Stimulated activated CD8-positive, alpha-beta memory T cell treated with anti-CD3 and anti-CD28 coated beads, Interleukin-12 subunit alpha, Interleukin-12 subunit beta, amount 100 ng/mL, for 24 hours (primary cell): Measurements from ENCODE around the gene KLHL11.
"Not testable (repeated sequence)": the region's sequence is repeated elsewhere in the genome, so short reads cannot be mapped to it uniquely, and the experiment has no call there.

Experiments
- DNase-seq: peaks from one replicate; pipeline ENCODE4 v3.0.0-alpha.2; 2020; ENCODE audit errors: extremely low read depth

The KLHL11 gene

DNA sequence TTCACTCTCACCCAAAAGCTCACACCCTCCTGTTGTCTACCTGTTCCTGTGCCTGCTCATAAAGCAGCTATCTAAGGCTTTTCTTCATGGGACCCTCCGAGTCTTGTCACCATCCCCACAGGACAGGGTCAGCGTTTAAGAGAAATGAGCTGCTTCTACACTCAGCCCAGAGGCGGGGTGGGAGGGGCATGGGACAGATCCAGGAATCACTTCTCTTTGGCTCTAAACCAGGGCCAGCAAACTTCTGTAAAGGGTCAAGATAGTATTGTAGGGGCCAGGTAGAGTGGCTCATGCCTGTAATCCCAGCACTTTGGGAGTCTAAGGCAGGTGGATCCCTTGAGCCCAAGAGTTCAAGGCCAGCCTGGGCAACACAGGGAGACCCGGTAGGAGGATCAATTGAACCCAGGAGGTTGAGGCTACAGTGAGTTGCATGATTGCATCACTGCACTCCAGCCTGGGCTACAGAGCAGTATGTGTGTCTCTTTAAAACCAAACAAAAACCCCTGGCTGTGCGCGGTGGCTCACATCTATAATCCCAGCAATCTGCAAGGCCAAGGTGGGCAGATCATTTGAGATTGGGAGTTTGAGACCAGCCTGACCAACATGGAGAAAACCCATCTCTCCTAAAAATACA is 23.2 kb upstream of the KLHL11 start:
- DNase-seq = no peak

DNA sequence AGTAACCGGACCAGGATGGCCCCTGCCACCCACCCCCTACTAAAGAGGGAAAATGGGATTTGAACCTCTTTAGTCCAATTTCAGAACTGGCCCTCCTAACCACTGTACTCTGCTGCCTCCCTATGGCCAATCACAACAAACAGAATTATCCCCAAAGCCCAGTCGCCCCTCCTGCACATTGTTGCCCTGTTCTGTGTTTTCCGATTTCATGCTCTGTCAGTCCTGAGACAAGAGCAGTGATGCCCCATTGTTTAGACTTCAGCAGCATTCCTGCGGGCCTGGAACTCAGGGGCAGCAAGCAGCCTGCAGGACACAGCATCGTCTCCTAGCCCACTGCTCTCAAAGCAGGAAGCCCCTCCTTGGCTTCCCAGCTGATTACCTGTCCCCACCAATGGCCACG is 20.5 kb upstream of the KLHL11 start:
- no peak for DNase-seq

DNA sequence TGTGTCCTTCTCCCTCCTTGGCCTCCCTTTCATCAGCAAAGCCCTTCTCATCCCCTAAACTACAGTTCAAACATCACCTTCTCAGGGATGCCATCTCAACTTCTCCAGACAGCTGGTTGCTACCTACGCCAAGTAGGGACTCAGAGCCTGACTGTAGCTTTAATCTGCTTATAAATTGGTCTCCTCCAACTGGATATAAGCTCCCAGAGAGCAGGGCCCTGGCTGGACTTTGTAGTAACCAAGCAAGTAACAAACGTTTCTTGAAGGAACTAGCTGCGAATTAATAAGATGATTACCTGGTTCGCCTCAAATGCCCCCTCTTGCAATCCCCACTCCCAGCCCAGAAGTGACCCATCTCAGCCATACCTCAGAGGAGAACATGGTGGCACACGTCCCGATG is 17.5 kb upstream of the KLHL11 start:
- no peak for DNase-seq

DNA sequence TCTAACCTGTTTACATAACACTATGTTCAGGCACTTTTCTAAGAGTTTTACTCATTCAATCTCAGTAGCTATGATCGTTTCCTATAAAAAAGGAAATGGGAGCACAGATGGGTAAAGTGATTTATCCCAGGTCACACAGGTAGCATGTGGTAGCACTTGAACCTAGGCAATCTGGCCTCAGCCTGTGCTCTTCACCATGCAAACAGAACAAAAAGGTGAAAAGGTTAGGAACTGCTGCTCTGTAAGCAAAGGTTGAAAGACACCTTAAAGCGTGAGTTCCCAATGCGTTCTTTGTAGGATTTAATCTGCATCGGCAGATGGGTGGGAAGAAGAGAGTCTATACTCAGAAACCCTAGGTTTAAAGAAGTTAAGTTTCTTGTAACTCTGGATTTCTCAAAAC is 14.9 kb upstream of the KLHL11 start:
- DNase-seq = no peak

DNA sequence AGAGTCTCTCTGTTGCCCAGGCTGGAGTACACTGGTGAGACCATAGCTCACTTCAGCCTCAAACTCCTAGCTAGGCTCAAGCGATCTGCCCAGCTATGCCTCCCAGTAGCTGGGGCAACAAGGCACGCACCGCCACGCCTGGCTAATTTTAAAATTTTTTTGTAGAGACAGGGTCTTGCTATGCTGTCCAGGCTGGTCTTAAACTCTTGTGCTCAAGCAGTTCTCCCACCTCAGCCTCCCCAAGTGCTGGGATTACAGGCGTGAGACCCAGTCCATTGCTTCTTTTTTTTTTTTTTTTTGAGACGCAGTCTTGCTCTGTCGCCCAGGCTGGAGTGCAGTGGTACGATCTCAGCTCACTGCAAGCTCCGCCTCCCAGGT is 9.1 kb upstream of the KLHL11 start:
- not testable (repeated sequence) for DNase-seq

DNA sequence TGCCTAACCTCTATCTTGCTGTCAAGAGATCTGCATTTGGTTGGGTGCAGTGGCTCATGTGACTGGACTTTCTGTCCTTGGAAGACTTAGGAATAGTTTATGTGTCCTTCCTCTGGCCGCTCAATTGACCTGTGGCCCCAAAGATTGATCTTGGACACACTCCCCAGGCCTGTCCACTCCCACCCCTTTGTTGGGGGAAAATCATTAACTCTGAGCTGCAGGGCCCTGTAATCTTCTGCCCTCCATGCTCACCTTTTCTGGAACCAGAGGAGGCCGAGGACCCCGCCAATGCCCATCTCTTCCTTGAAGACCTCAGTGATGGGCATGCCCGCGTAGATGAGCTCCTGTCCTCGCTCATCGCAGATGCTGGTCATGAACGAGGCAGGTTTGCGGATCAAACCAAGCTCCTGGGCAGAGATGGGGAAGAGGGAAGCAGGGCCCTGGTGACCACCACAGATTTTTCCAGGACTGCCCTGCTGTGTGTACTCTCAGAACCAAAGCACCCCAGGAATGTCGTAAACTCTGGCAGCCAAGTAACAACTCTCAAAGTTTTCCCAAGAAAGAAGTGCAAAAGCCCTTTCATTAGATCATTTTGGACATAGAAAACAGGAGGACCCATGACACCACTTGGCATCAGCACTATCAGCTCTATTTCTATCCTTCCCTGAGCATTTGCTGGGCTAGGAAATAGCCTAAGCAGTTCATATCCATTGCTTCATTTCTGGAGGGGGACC is 8.5 kb upstream of the KLHL11 start:
- no peak for DNase-seq

DNA sequence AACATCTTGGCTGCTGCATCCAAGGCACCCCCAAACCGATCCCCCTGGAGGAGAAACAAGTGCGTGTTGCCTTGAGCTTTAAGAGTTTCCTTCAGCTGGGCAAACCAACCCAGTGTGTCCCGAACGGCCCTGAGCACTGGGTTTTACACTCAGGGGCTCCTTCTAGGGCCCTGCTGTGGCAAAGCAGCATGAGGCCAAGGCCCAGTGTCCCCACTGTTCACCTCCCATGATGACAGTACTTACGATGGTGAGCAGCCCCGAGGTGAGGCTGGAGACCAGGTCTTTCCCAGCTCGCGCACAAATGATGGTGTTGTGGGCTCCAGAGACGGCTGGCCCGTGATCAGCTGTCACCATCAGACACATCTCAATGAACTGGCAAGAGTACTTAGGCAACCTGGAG is 6.6 kb upstream of the KLHL11 start:
- DNase-seq = no peak

DNA sequence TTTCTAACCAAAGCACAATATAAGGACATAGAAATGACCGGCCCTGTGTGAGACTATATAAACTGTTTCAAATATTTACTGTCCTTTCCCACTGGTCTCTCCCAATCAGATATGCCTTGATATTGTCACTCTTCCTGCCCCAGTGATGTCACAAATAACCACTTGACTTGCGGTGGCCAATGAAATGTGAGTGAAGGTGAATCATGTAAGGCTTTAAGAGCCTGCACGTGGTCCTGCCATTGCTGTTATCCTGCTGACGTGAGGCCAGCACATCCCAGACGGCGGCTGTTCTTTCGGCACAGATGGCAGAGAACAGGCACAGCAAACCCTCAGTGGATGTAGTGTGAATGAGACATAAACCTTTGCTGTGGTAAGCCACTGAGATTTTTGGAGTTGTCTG is 5.4 kb upstream of the KLHL11 start:
- DNase-seq = no peak

DNA sequence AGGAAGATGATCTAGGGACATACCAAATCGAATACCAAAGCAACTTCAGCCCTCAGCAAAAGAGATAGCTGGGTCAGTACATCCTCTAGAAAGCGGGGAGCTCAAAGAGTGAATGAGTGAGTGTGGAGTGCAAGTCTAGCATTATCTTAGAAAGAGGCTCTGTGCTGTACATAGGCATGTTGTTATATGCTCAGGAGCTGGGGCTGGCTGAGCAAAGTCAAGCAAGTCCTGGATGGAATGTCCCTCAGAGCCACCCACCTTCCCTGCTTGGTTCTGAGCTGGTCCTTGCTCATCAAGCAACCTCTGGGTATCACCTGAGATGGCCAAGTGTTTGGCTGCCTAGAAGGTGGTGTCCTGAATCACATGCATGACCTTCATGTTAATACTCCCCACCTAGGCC is 4.9 kb upstream of the KLHL11 start:
- DNase-seq = no peak

DNA sequence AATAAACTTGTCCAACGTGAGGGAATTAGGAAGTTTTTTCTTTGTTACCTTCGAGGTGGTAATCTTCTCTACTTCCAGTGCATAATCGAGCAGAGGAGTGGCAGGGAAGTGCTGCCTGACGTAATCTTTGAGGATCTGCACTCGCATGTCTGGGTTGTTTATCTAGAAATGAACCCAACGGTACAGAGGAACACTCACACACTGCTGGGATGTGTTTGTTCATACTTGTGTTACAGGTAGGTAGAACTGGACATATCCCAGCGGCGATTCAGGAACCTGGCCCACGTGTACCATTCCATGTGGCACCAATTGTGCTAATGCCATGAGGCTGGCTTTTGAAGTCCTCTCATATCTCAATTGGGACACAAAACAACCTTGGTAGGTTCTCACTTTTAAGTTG is 4.2 kb upstream of the KLHL11 start:
- DNase-seq = no peak

DNA sequence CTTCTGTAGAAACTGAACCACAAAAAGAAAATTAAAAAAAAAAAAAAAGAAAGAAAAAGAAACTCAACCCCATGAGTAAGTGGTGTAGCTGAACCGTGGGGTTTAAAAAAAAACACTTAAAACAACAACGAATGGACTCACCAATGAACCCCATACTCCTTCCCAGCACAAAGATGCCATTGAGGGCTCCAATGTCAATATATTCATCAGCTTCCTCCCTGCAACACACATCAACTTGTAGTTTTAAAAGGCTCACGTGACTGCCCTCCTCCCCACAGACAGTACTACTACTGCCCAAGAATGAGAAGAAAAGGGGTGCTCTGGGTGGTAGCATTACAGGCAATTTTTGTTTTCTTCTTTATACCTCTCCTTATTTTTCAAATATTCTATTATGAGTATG is 3.3 kb upstream of the KLHL11 start:
- no peak for DNase-seq

DNA sequence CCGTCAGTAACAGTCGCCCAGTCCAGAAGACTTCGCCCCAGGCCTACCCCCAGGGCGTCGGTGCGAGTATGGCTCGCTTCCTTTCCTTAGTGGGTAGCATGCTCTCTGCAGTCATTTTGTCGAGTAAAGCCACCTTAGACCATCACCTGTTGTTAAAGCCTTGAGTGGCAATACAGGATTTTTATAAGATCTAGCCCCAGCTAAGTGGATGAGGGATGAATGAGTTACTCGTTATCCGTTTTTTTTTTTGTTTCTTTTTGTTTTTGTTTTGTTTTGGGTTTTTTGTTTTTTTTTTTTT is 322 bp upstream of the KLHL11 start:
- DNase-seq = no peak

DNA sequence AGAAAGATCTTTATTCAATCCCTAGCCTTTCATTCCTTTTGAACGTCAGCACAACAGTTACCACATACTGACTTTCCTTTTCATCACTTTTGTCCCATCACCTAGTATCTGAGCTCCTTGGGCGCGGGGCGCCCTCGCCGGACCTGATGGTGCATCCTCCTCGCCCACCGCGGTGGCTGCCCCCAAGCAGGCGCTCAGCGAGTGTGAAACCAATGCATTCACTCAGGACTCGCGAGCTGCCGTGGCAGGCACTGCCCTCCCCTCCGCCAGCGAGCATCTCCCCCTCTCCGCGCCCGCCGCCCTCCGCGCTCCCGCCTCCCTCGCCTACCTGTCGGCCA is 756 bp downstream of the KLHL11 start:
- no peak for DNase-seq

DNA sequence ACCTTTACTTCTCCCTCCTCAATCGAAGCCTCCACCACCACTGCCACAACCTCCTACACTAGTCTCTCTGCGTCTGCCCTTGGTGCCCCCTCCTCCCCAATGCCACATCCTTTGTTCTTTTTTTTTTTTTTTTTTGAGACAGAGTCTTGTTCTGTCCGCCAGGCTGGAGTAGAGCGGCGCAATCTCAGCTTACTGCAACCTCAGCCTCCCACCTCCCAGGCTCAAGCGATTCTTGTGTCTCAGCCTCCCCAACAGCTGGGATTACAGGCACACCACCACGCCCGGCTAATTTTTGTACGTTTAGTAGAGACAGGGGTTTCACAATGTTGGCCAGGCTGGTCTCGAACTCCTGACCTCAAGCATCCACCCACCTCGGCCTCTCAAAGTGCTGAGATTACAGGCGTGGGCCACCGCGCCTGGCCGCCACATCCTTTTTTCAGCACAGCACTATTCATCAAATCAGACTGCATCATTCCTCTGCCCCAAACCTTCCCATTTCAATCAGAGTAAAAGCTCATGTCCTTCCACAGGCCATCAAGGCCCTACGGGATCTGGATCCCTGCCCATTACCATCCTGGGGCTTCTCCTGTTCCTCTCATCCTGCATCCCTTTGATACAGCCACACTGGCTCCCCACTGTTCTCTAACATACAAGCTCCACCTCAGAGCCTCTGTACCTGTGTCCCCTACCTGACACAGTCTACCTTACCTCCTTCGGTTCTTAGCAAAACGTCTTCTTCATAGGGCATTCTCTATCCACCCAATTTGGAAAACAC is 2.0 kb downstream of the KLHL11 start:
- DNase-seq = no peak

DNA sequence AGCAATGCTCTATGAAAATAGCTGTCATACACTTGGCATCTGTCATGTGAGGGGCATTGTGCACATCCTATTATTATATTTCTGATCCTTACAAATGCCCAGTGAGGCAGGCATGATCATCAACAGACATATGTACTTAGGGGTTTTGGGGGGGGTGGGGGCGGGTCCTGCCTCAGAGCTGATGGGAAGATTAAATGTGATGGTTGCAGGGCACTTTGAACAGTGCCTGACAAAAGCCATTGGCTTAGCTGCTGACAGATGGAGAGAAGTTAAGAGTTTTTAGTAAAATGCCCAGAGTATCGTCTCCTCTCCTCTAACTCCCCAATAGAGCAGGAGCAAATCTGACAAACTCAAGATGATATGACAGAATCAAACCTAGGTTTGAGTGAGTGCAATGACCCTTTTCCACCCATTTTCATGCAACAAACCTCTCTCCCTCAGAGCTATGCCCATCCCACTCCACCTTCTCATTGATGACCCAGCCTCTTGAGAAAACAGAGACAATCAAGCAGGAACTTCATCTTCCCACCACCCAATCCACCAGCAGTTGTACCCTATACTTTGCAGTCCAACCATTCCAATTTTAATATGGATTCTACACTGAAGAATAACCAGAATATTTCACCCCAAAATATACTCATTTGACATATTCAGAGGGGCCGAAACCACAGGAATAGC is 4.8 kb downstream of the KLHL11 start:
- DNase-seq = no peak

DNA sequence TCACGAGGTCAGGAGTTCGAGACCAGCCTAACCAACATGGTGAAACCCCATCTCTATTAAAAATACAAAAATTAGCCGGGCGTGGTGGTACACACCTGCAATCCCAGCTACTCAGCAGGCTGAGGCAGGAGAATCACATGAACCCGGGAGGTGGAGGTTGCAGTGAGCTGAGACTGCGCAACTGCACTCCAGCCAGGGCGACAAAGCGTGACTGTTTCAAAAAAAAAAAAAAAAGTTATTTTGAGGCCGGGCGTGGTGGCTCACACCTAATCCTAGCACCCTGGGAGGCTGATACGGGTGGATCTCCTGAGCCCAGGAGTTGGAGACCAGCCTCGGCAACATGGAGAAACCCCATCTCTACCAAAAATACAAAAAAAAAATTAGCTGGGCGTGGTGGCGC is 13.8 kb downstream of the KLHL11 start:
- DNase-seq = not testable (repeated sequence)

DNA sequence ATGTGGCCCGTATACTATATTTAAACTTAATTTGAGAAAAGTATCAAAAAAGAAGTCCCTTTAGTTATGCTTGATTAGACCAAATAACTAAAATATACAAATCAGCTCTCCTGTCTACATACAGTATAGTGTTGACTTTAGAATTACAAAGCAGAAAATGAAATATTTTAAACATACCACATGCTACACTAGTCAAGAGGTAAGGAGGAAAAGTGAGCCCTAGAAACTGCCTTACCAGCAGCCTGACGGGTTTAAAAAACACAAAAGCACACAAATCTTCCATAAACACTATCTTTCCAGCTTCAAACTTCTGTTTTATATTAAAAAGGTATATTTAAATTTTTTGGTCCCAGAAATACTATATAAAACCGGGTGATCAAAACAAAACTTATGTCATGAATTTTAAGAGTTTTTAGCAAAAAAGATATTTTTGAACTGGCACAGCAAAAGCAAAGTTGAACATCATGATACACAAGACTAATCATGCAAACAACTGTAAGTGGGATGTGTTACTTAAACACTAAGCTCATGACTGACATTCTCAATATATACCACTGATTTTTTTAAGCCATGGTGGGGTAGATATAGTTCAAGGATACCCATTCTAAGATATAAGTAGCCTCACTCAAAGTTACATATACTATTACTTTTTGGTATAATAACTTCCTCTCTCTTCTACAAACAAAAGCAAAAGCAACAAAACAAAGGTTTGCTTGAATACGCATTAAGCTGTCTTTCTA is 15.8 kb downstream of the KLHL11 start:
- no peak for DNase-seq

DNA sequence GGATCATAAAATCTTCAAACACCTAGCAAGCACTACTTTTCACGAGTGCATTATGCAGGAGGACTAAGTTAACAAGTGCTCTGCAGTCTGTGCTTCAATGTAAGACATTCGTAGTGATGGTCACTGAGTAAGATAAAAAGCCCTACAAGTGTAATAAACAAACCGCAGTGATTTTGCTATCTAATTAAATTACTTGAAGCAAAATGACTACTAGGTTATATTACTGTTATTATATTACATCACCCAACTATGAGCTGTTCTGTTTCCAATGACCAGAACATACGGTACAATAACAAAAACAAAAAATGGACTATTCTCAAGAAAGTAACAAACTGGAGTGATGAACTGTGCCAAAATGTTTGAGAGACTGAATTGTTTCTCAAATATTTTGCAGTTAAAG is 16.4 kb downstream of the KLHL11 start:
- DNase-seq = no peak

DNA sequence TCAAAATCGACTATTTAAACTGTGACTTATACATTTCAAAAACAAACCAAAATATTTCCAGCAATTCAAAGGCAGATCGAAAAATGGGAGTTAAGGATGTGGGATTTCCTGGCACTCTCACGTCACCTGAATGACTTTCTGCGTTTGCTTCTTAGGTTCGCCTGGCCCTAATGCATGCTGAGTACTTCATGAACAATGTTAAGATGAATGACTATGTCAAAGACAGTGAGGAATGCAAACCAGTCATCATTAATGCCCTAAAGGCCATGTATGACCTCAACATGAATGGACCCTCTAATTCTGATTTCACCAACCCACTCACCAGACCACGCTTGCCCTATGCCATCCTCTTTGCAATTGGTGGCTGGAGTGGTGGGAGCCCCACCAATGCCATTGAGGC is 20.3 kb downstream of the KLHL11 start:
- DNase-seq = no peak

DNA sequence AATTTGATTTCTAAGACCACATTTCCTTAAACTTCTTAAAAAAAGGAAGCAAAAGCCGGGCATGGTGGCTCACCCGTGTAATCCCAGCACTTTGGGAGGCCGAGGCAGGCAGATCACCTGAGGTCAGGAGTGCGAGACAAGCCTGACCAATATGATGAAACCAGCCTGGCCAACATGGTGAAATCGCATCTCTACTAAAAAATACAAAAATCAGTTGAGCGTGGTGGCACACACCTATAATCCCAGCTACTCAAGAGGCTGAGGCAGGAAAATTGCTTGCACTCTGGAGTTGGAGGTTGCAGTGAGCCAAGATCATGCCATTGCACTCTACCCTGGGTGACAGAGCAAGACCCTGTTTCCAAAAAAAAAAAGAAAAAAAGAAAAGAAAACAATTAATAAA is 24.4 kb downstream of the KLHL11 start:
- DNase-seq = not testable (repeated sequence)

DNA sequence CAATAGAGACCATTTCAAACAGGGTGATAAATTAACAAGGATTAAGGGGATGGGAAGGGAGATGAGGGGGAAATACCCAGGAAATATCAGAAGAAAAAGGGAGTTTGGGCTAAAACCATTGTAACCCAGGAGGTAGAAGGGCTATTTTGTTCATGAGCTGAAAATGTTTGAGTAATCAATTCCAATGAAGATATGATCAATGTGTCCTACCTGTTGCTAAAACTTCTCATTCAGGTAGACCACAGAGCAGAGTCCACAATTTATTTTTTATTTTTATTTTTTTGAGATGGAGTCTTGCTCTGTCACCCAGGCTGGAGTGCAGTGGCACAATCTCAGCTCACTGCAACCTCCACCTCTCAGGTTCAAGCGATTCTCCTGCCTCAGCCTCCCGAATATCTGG is 25.8 kb downstream of the KLHL11 start:
- DNase-seq = not testable (repeated sequence)
